Skeletal muscle cell (primary cell): Measurements from ENCODE around the gene SLC35G2.
"Not testable (repeated sequence)": the region's sequence is repeated elsewhere in the genome, so short reads cannot be mapped to it uniquely, and the experiment has no call there.

Experiments used
- DNase-seq: peaks from one replicate; pipeline ENCODE4 v3.0.0-alpha.2; 2010; ENCODE audit warnings: low read depth
- H3K4me3 ChIP-seq: 2 replicates; pipeline ENCODE4 v1.5.1; 2011; ENCODE audit warnings: low read depth, mild to moderate bottlenecking, control low read depth, low read length, moderate library complexity

SLC35G2 gene

GRCh38 chr3:136872258-136872657 is 53.3 kb downstream of the SLC35G2 start:
- not testable (repeated sequence) for DNase-seq, H3K4me3 ChIP-seq

GRCh38 chr3:136879510-136879909 is 60.6 kb downstream of the SLC35G2 start:
- H3K4me3 ChIP-seq, DNase-seq: not testable (repeated sequence)

- no peak overlapping the region for H3K4me3 ChIP-seq
- no peak for DNase-seq
Measured at GRCh38 chr3:136882571-136882970, 63.6 kb downstream of the SLC35G2 start.

- DNase-seq: no peak
- no peak overlapping the region for H3K4me3 ChIP-seq
Measured at GRCh38 chr3:136883967-136884720, 65.2 kb downstream of the SLC35G2 start.

GRCh38 chr3:136885357-136886213 is 66.7 kb downstream of the SLC35G2 start:
- H3K4me3 ChIP-seq: no peak overlapping the region
- no peak for DNase-seq

GRCh38 chr3:136889947-136890346 is 71.0 kb downstream of the SLC35G2 start:
- DNase-seq: no peak
- H3K4me3 ChIP-seq: no peak overlapping the region

- no peak for DNase-seq
Measured at GRCh38 chr3:136891934-136892855, 73.3 kb downstream of the SLC35G2 start.

GRCh38 chr3:136893848-136894443 is 75.0 kb downstream of the SLC35G2 start:
- H3K4me3 ChIP-seq: no peak overlapping the region
- DNase-seq: peak; percentile 4

More at GRCh38 chr3:136891934-136892855, 73.3 kb downstream of the SLC35G2 start:
- no peak overlapping the region for H3K4me3 ChIP-seq

GRCh38 chr3:136897171-136897570 is 78.2 kb downstream of the SLC35G2 start:
- H3K4me3 ChIP-seq, DNase-seq: not testable (repeated sequence)

GRCh38 chr3:136898549-136898948 is 79.6 kb downstream of the SLC35G2 start:
- H3K4me3 ChIP-seq: no peak overlapping the region
- no peak for DNase-seq

- H3K4me3 ChIP-seq: no peak overlapping the region
- DNase-seq: no peak
Measured at GRCh38 chr3:136898954-136899353, 80.0 kb downstream of the SLC35G2 start.

- no peak for DNase-seq
- H3K4me3 ChIP-seq: no peak overlapping the region
Measured at GRCh38 chr3:136899622-136900158, 80.8 kb downstream of the SLC35G2 start.

GRCh38 chr3:136900694-136901093 is 81.8 kb downstream of the SLC35G2 start:
- not testable (repeated sequence) for DNase-seq, H3K4me3 ChIP-seq

GRCh38 chr3:136901391-136901790 is 82.5 kb downstream of the SLC35G2 start:
- no peak for DNase-seq
- no peak overlapping the region for H3K4me3 ChIP-seq

GRCh38 chr3:136902530-136902929 is 83.6 kb downstream of the SLC35G2 start:
- H3K4me3 ChIP-seq, DNase-seq: not testable (repeated sequence)

GRCh38 chr3:136903899-136904298 is 85.0 kb downstream of the SLC35G2 start:
- H3K4me3 ChIP-seq: no peak overlapping the region
- no peak for DNase-seq

- no peak for DNase-seq
- H3K4me3 ChIP-seq: no peak overlapping the region
Measured at GRCh38 chr3:136904746-136905145, 85.8 kb downstream of the SLC35G2 start.
